ENCODE measurements around the gene PPARD. TPM values are rescaled to one million over a fixed set of nuclear protein-coding genes. Genes with fewer than 3 reads are reported as not detected.
A peak's percentile ranks its signal among the peaks of the same experiment; 100 is the strongest.

Gene PPARD
- total RNA-seq, 1 donor from 2014 or later: 9.9 TPM

- Mint-ChIP-seq H3K27me3 (ENCODE audit: low read depth, unreplicated experiment) (peaks cover 1% of the 10 kb centered on the region), H3K9me3 (ENCODE audit: unreplicated experiment) (peaks cover 3% of the 10 kb centered on the region), H3K27ac (ENCODE audit: unreplicated experiment) (no peak overlapping the region), H3K4me3 (ENCODE audit: unreplicated experiment) (no peak overlapping the region), H3K4me1 (ENCODE audit: low read depth, unreplicated experiment) (peaks cover 2% of the 10 kb centered on the region), H3K36me3 (ENCODE audit: low read depth, unreplicated experiment) (peaks cover 16% of the 10 kb centered on the region)
- FAIRE-seq (no peak), DNase-seq (ENCODE audit: low read depth) (no peak)
- Histone ChIP-seq H4K20me1 (ENCODE audit: insufficient read depth, low read length) (peaks cover 24% of the 10 kb centered on the region), H3K9me3 (ENCODE audit: insufficient read depth, low read depth, low read length) (no peaks in the 10 kb centered on the region), H3K27me3 (ENCODE audit: insufficient read depth, low read length) (no peaks in the 10 kb centered on the region), H3K9ac (ENCODE audit: low read length) (no peak overlapping the region), H3K27ac (ENCODE audit: low read depth, low read length) (no peak overlapping the region), H3K79me2 (ENCODE audit: insufficient read depth, low read length) (peaks cover 52% of the 10 kb centered on the region), H3K36me3 (ENCODE audit: insufficient read depth, low read length) (no peaks in the 10 kb centered on the region), H3K4me3 (ENCODE audit: insufficient read depth, low read depth, low read length) (no peak overlapping the region), H3K4me2 (ENCODE audit: low read length) (no peak overlapping the region), H2AFZ (ENCODE audit: low read depth, low read length) (no peak overlapping the region), H3K4me1 (ENCODE audit: insufficient read depth, low read length) (peaks cover 21% of the 10 kb centered on the region)
- TF ChIP-seq EZH2 (IDR thresholded peaks at IDR 0.05; ENCODE audit: insufficient read depth, low read length) (no peak), CTCF (IDR thresholded peaks at IDR 0.05; ENCODE audit: insufficient read depth, low read depth, low read length) (no peak)
Measured at GRCh38 chr6:35382015-35382414, 39.7 kb downstream of the PPARD start.

- Histone ChIP-seq H3K9ac (ENCODE audit: low read length) (no peak overlapping the region), H3K79me2 (ENCODE audit: insufficient read depth, low read length) (peaks cover 44% of the 10 kb centered on the region), H3K4me1 (ENCODE audit: insufficient read depth, low read length) (peaks cover 37% of the 10 kb centered on the region), H3K9me3 (ENCODE audit: insufficient read depth, low read depth, low read length) (no peaks in the 10 kb centered on the region), H3K4me2 (ENCODE audit: low read length) (peak overlapping the region; percentile 21), H2AFZ (ENCODE audit: low read depth, low read length) (no peak overlapping the region), H3K27me3 (ENCODE audit: insufficient read depth, low read length) (no peaks in the 10 kb centered on the region), H4K20me1 (ENCODE audit: insufficient read depth, low read length) (peaks cover 4% of the 10 kb centered on the region), H3K27ac (ENCODE audit: low read depth, low read length) (no peak overlapping the region), H3K4me3 (ENCODE audit: insufficient read depth, low read depth, low read length) (no peak overlapping the region), H3K36me3 (ENCODE audit: insufficient read depth, low read length) (no peaks in the 10 kb centered on the region)
- DNase-seq (ENCODE audit: low read depth): peak; percentile 41
- no peak for FAIRE-seq
- Mint-ChIP-seq H3K4me3 (ENCODE audit: unreplicated experiment) (no peak overlapping the region), H3K27me3 (ENCODE audit: low read depth, unreplicated experiment) (no peaks in the 10 kb centered on the region), H3K9me3 (ENCODE audit: unreplicated experiment) (peaks cover 3% of the 10 kb centered on the region), H3K36me3 (ENCODE audit: low read depth, unreplicated experiment) (peaks cover 6% of the 10 kb centered on the region), H3K4me1 (ENCODE audit: low read depth, unreplicated experiment) (peaks cover 2% of the 10 kb centered on the region), H3K27ac (ENCODE audit: unreplicated experiment) (no peak overlapping the region)
- TF ChIP-seq CTCF (IDR thresholded peaks at IDR 0.05; ENCODE audit: insufficient read depth, low read depth, low read length) (no peak), EZH2 (IDR thresholded peaks at IDR 0.05; ENCODE audit: insufficient read depth, low read length) (no peak)
Measured at GRCh38 chr6:35385457-35386202, 43.3 kb downstream of the PPARD start.

GRCh38 chr6:35386989-35387388 is 44.6 kb downstream of the PPARD start:
- H3K4me1 Mint-ChIP-seq (ENCODE audit: low read depth, unreplicated experiment): peaks cover 8% of the 10 kb centered on the region
- FAIRE-seq: no peak

More at GRCh38 chr6:35386989-35387388, 44.6 kb downstream of the PPARD start:
- Histone ChIP-seq H3K27me3 (ENCODE audit: insufficient read depth, low read length) (no peaks in the 10 kb centered on the region), H3K4me1 (ENCODE audit: insufficient read depth, low read length) (peaks cover 40% of the 10 kb centered on the region), H3K9ac (ENCODE audit: low read length) (no peak overlapping the region), H3K4me2 (ENCODE audit: low read length) (no peak overlapping the region), H3K36me3 (ENCODE audit: insufficient read depth, low read length) (no peaks in the 10 kb centered on the region), H3K27ac (ENCODE audit: low read depth, low read length) (no peak overlapping the region), H3K79me2 (ENCODE audit: insufficient read depth, low read length) (peaks cover 39% of the 10 kb centered on the region), H3K4me3 (ENCODE audit: insufficient read depth, low read depth, low read length) (no peak overlapping the region), H3K9me3 (ENCODE audit: insufficient read depth, low read depth, low read length) (no peaks in the 10 kb centered on the region), H4K20me1 (ENCODE audit: insufficient read depth, low read length) (no peaks in the 10 kb centered on the region), H2AFZ (ENCODE audit: low read depth, low read length) (no peak overlapping the region)
- Mint-ChIP-seq H3K4me3 (ENCODE audit: unreplicated experiment) (no peak overlapping the region), H3K27ac (ENCODE audit: unreplicated experiment) (no peak overlapping the region), H3K9me3 (ENCODE audit: unreplicated experiment) (peaks cover 3% of the 10 kb centered on the region), H3K27me3 (ENCODE audit: low read depth, unreplicated experiment) (no peaks in the 10 kb centered on the region), H3K36me3 (ENCODE audit: low read depth, unreplicated experiment) (peaks cover 6% of the 10 kb centered on the region)
- TF ChIP-seq CTCF (IDR thresholded peaks at IDR 0.05; ENCODE audit: insufficient read depth, low read depth, low read length) (no peak), EZH2 (IDR thresholded peaks at IDR 0.05; ENCODE audit: insufficient read depth, low read length) (no peak)
- DNase-seq (ENCODE audit: low read depth): no peak
